Measurements from ENCODE around the gene SIK3.

The SIK3 gene

DNA sequence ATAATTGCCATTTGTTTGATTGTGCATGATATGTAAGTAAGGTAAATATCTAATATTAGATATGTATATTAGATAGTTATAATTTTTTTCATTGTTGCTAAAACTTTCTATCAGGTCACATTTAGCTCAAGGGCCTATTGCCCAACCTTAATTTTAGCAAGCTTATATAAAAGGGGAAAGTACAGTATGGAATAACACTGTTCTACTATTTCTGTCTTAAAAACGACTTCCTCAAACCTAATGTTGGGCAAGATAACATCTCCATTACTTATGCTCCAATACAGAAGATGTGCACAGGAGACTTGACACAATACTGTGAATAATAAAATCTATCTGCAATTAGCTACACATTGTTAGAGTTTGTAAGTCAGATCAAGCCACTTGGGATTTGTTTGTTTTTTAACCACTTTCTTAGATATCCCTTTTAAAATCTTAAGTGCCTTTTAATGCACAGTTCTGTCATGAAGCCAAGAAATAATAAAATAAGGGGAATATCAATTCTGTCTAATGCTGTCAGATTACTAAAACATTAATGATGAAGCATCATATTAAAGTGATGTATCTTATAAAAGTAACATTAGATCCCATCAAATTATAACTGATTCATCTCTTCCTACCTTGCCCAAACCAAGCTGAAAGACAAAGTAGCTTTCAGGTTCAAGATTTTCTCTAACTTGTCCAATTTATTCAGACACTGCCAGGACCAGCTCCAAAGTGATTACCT is 98.1 kb downstream of the SIK3 start:
- DNase-seq, result no peak

DNA sequence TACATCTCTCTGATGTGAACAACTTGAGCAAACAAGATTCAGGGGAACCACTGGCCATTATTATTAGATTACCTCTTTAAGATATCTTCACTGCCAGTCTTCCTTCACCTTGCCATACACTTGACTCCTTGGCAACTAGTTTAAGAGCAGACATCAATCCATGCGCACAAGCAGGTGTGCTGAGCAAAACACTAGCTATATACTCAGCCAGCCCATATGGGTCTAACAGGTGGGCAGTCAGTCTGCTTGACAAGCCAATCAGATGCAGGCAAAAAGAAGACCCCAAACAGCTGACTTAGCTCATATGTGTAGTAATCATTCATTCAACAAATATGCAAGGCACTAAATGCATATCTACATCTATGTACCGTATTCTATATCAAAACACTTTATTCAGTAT is 101.2 kb downstream of the SIK3 start:
- DNase-seq, result no peak

DNA sequence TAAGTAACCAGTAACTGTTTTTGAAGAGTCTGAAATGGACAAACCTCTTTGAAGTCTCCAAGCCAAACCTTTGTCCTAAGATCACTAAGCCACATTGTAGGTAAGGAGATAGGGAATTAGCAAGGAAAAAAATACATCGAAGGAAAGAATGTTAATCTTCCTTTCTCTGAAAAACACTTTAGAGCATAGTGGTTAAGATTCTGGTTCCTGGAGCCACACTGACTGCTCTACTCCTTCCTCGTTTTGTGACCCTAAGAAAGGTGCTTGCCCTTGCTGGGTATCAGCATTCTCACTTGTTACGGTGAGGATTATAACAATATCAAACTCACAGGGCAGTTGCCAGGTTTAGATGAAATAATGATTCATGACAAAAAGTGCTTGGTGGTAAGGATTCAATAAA is 104.0 kb downstream of the SIK3 start:
- no peak for DNase-seq

DNA sequence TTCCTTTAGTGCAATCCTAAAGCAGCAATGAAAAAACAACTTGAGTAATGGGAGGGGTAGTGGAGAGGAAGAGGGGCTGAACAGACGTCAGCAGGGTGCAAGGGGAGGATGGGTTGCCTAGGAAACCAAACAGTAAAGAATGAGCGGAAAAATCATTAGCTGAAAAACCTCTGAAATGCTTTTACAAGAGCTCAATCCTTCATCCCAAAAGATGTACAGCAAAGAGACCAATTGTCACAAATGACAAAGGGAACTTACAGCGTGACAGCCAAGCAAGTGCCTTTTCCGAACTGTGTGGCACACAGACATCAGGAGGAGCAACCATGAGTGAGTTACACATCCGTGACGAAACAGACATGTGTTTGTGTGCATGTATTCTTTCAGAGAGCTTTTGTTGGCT is 104.6 kb downstream of the SIK3 start:
- no peak for DNase-seq

DNA sequence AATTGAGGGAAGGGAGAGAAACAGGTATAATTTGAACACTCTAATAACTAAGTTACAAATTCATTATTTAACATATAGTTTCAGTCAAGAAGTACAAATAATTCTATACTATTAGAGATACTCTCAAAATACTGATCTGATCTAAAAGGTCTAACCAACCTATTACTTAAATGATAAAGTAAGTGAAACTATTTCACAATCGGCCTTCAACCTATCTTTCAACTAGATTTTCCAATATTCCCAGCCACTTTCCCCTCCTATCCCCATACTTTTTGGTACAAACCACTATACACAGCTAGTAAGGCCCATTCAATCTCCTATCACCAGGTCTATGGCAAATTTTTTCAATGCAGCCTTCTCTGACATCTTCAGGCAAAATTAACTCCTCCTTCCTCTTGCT is 106.7 kb downstream of the SIK3 start:
- no peak for DNase-seq

DNA sequence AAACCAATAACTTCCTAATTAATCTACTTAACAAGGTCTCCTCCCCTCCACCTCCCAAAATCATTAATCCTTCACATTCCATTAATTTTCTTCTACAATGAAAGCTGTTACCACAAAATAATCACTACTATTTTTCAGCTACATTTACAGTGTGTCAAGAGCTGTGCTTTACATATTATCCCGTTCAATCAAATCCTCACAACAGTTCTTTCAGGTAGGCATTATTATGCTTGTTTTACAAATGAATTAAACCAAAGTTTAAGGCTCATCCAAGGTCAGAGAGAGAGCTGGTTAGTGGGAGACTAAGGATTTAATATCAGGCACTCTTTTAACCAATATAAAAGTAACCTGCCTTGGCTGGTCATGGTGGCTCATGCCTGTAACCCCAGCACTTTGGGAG is 107.4 kb downstream of the SIK3 start:
- no peak for DNase-seq

DNA sequence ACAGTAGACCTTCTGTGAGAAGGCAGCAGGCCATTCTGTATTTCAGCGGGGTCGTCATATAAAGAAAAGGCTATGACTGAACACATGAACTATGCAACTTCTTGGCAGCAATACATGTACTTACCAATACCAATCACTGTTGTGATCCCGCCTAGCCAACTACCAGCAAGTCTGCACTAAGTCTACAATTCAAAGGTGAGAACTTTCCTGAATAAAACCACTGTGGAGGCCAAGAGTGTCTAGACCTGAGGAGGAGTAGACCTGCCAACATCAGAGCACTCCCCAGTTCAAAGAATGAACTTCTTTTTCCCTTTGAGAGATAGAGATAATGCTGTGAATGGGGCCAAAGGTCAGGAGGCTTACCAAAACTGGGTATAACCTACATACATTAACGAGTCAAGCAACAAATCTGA is 108.2 kb downstream of the SIK3 start:
- DNase-seq, result no peak

DNA sequence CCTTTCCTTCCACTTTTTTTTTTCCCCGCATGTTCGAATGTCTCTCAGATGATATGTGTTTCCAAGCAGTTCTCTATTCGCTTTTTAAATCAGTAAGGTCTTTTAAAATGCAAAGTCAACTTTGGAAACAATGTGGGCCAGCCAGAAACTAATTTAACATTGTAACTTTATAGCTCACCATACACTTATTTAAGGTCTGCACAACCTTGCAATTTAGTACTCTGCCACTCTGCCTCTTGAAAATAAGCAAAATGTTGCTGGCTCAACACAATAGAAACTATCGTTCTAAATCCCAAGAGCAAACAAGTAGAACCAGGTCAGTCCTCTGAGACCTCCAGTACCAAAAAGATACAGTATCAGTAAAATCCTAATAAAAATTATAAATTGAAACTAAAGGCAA is 109.0 kb downstream of the SIK3 start:
- DNase-seq, result no peak

DNA sequence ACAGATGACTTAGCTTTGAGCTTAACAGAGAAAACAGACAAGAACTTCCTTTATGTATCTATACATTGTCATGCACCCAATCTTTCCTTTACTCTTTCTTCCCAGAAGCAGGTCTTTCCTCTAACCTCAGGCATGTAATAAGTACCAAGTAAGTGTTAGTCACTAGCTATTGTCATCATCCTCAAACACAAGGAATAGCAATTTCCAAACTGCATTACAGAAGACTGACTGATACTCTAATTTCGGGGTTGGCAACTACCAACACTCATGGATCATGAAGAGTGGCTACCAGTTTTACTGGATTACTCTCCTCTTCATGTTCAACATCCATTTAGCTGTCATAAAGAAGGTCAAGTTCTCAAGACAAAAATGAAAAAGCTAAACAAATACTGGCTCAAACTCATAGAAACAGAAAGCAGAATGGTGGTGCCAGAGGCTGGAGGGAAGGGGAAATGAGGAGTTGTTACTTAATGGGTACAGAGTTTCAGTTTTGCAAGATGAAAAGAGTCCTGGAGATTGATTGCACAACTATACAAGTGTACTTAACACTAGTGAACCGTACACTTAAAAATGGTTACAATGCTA is 111.6 kb downstream of the SIK3 start:
- peak; percentile 36 for DNase-seq

DNA sequence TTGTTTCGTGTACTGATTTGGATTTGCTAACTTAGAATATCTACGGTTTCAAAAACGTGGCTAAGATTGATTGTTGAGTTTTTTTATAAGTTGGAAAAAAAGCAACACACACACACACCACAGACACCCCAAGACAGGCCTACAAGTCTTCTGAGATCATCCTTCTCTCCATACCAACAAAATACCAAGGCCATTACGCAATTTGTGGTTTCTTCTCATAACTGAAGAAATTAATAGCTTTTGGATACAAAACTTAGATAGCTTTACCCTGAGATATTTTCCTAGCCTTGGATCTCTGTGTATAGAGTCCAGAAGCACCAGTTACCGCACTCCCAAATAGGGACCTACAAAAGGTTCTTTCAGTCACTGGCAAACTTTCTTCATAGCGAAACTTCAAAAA is 113.6 kb downstream of the SIK3 start:
- no peak for DNase-seq

DNA sequence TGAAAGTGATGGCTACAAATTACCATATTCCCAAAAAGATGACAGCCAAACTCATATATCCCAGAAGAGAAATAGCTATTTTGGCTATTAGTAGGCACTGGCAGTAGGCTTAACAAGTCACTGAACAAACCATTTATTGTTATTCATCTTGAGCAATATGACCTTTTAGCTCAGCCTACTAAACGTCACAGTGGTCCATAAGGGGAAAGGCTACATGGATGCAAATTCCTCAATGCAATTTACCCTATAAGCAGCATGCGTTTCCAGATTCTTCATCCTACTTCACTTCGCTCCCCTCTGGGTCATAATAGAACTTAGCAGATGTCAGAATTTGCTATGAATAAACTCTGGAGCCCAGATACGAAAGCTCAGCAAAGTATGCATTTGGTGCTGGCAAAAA is 114.0 kb downstream of the SIK3 start:
- no peak for DNase-seq

DNA sequence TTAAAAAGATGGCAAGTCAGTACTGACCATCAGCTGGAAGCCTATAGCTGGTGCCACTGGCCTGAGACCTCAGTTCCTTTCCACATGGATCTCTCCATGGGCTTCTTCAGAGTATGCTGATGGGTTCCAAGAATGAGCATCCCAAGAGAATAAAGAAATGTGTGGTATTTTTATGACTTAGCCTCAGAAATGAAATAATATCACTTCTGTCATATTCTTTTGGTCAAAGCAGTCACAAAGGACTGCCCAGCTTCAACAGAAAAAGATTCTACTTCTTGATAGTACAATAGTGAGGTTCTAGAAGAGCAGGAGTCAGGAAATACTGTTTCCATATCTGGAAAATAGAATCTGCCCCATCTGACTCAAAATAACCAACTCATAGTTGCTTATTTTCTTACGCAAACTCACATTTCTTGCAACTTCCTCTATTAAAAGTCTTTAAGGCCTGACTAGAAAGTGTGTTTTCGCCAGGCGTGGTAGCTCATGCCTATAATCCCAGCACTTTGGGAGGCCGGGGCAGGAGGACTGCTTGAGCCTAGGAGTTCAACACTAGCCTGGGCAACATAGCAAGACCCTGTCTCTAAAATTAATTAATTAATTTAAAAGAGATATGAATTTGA is 116.9 kb downstream of the SIK3 start:
- no peak for DNase-seq

DNA sequence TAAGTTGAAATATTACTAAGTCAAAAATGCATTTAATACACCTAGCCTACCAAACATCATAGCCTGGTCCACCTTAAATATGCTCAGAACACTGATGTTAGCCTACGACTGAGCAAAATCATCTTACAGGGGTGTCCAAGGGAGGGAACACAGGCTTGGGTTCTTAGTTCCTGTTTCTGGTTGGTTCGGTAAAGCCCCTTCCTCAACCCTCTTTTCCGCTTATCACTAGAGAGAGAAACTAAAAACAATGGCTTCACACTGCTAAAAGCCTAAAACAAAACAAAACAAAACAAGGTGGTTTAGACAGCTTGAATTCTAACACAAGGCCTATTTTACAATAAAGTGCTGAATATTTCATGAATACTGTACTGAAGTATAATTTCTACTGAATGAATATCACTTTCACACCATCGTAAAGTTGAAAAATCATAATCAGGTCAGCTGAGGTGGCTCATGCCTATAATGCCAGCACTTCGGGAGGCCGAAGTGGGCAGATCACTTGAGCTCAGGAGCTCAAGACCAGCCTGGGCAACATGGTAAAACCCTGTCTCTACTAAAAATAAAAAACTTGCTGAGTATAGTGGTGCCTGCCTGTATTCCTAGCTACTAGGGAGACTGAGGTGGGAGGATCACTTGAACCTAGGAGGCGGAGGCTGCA is 118.0 kb downstream of the SIK3 start:
- DNase-seq, result no peak

DNA sequence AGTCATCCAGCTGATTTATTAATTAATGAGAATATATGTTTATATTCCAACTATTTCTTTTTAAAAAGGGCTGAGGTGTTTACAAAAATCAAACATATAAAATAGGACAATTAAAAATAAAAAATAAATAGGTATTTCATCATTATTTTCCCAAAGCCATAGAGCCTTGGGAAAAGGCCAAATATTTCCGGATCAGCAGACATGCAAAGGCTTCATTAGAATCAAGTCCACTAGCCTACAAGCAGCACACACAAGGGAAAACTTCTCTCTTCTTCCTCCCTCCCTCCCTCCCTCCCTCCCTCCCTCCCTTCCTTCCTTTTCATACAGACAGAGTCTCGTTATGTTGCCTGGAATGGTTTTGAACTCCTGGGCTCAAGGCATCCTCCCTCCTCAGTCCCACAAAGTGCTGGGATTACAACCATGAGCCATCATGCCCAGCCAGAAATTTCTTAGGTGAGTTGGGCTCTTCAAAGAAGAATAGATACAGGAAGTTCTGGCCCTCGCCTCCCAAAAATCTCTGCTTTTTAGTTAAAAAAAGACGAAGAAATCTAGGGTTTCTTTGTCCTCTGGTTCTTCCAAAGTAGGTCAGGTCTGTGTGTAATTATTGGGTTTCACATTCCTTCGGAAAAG is 121.2 kb downstream of the SIK3 start:
- DNase-seq, result no peak

DNA sequence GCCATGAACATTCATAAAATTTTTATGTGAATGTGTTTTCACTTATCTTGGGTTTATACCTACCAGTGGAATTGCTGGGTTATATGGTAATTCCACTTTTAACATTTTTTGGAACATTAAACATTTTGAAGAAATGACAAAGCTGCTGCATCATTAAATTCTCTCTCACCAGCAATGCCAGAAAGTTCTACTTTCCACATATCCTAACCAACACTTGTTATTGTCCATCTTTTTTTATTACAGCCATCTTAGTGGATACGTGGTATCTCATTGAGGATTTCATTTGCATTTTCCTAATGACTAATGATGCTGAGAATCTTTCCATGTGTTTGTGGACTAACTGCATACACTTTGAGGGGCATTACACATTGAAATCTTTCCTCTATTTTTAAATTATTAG is 122.6 kb downstream of the SIK3 start:
- DNase-seq, result no peak

DNA sequence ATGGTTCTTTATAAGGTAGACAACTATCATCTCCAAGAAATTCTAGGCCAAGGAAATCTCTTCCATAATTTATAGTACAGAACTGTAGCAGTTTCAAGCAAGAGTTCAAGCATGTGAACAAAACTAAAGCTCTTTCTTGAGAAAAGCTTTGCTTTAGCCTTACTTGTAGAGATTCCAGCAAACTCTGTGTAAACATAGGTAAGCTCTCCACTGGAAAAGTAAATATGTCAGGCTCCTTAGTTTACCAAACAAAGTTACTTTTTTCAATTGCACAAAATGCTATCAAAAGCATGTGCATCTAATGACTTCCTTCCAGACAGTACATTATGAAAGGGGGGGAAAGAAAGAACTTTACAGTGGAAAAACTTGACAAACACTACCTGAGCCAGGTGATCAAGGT is 125.0 kb downstream of the SIK3 start:
- DNase-seq, result no peak

DNA sequence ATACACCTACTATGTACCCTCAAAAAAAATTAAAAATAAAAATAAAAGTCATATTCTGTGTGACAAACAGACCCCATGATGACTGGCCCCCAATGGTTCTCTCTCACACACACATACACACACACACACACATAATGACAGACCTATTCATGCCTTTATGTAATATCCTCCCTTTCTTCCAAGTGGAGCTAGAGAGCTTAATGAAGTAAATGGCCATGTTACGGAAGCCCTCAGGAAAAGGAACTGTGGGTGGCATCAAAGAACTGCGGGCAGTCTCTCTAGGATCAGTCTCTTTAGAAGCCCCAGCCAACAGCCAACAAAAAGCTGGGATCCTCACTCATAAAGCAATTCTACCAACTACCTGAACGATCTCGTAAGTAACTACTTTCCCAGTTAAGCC is 125.5 kb downstream of the SIK3 start:
- DNase-seq, result no peak

DNA sequence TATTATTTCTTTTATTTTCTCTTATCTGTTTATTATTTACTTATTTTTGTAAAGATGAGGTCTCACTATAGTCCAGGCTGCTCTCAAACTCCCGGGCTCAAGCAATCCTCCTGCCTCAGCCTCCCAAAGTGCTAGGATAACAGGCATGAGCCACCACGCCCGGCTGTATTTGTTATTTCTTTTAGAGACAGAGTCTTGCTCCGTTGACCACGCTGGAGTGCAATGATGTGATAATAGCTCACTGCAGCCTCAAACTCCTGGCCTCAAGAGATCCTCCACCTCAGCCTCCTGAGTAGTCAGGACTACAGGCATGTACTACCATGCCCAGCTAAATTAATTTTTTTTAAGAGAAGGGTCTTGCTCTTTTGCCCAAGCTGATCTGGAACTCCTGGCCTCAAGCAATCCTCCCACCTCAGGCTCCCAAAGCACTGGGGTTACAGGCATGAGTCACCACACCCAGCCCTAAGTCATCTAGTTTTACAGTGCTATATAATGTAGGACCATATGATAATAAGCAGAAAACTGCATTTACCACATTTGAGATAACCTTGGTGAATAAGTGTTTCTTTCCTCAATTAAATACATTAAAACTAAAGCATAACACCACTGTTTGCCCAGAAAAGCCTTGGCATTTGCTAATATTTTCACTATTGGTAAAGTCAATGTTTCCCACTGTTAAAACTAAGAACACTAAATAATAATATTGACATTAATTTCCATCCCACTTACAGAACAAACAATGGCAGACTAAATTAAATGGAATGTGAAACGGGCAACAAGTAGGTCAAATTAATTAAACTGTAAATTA is 127.5 kb downstream of the SIK3 start:
- peak; percentile 6 for DNase-seq

DNA sequence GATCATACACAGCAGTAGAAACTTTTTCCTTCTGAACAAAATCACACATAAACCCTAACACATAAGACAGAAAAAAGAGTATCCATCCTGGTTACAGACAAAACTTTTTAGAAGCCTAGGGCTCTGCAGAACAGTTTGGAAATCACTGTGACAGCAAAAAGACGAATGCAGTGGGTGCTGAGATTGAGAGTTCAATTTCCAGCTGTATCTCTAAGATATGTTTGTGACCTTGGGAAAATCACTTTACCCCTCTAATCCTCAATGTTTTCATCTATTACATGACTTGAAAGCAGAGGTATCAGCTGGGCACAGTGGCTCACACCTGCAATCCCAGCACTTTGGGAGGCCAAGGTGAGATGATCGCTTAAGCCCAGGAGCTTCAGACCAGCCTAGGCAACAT is 128.5 kb downstream of the SIK3 start:
- DNase-seq, result no peak

DNA sequence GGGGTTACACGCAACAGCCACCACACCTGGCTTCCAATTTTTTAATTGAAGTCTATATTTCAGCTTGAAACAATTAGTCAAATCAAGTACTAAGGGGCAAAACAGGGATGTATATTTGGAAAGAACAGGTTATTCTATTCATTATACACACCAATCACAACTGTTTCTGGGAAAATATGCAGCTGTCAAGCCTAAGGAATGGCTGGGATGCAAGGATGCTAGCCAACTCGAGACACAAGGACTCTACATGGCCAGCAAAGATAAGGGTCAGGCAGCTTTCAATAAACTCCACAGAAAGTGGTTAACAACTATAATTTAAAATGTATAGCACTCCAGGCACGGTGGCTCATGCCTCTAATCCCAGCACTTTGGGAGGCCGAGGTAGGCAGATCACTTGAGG is 134.0 kb downstream of the SIK3 start:
- DNase-seq, result no peak

DNA sequence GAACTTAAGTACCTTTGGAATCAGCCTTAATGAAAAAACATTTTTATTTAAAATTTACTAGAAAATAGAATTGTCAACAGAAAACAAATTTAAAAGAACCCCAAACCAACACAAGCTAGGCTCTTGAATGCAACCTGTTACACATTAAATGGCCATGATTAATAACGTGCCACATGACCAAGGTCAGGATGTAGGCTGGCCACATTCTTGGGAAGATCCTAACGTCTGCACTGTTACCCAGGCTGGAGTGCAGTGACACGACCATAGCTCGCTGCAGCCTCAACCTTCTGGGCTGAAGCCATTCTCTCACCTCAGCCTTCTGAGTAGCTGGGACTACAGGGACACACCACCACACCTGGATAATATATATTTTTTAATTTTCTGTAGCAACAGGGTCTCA is 134.4 kb downstream of the SIK3 start:
- DNase-seq, result no peak

DNA sequence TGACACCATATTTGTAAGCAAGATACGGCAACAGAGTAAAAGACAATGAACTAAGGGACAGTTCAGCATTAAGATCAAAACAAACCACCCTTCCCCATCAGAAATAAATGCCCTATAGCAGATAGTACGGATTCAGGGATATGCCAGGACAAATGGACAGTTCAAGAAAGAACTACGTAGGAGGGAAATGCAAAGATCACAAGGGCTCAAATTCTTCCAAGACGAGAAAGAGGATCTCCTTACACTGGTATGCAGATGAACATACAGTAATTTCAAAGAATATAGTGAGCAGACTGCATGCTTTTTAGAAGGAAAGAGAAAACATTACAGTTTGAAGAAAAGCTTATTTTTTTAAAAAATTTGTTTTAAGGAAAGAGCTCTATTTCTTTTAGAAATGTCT is 136.1 kb downstream of the SIK3 start:
- no peak for DNase-seq

DNA sequence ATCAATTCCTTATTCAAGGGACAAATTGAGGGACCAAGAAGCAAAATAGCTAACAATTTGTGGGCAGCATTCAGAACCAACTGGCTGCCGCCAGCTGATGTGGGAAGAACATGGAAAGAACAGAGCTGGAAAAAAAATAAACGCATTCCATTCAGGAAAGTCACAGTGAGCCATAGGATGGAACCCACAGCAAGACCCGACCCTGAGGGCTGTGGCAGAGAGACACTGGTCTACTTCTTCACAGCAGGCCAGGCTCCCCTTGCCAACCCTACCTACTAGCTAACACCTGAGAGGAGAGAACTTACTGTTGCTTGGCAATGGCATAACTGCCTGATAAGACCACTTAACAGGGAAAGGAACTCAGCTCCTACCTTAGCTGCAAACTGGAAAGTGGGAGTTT is 137.3 kb downstream of the SIK3 start:
- DNase-seq, result no peak
